ENCODE data around the gene TLR7. TPM values are rescaled to one million over a fixed set of nuclear protein-coding genes. Genes with fewer than 3 reads are reported as not detected.

TLR7 gene
- total and polyA plus RNA-seq, 2 experiments from 2014 or later, result not detected

- Histone ChIP-seq H2AFZ (no peak overlapping the region), H3K9me3 (ENCODE audit: low read depth) (no peaks in the 10 kb centered on the region), H3K79me2 (ENCODE audit: insufficient read depth) (no peaks in the 10 kb centered on the region), H3K4me2 (ENCODE audit: unreplicated experiment) (no peak overlapping the region), H3K36me3 (ENCODE audit: low read depth) (no peaks in the 10 kb centered on the region), H3K27me3 (replicated peaks; ENCODE audit: insufficient read depth) (no peaks in the 10 kb centered on the region), H3K27ac (no peak overlapping the region), H3K9ac (no peak overlapping the region), H4K20me1 (ENCODE audit: insufficient read depth) (no peaks in the 10 kb centered on the region), H3K9me2 (ENCODE audit: insufficient read depth) (no peaks in the 10 kb centered on the region), H3K4me3 (no peak overlapping the region), H3K4me1 (ENCODE audit: insufficient read depth) (no peaks in the 10 kb centered on the region), H3F3A (ENCODE audit: insufficient read depth) (no peaks in the 10 kb centered on the region)
- 9 to 28% methylated on average over 5 of the region's 5 CpGs for WGBS, 2 experiments (ENCODE audit: low coverage in 1 of 2, low lambda C conversion rate in 2 of 2, missing lambda C conversion rate in 2 of 2)
- in situ Hi-C loops (cut with MboI), result no loop called here
- DNase-seq, result no peak
- TF ChIP-seq EZH2phosphoT487 (IDR thresholded peaks at IDR 0.05; ENCODE audit: insufficient read depth, low read depth) (no peak), EZH2 (IDR thresholded peaks at IDR 0.05; ENCODE audit: insufficient read depth, poor library complexity, severe bottlenecking) (no peak)
Measured at GRCh38 chrX:12885508-12885907, 18.6 kb downstream of the TLR7 start.

DNA sequence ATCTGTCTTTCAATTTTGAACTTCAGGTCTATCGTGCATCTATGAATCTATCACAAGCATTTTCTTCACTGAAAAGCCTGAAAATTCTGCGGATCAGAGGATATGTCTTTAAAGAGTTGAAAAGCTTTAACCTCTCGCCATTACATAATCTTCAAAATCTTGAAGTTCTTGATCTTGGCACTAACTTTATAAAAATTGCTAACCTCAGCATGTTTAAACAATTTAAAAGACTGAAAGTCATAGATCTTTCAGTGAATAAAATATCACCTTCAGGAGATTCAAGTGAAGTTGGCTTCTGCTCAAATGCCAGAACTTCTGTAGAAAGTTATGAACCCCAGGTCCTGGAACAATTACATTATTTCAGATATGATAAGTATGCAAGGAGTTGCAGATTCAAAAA, 19.7 kb downstream of the TLR7 start:
- H3K9me3 ChIP-seq (ENCODE audit: low read depth), result no peaks in the 10 kb centered on the region
- no peaks in the 10 kb centered on the region for H3K9me2 ChIP-seq (ENCODE audit: insufficient read depth)
- no peak for DNase-seq
- H4K20me1 ChIP-seq (ENCODE audit: insufficient read depth), result no peaks in the 10 kb centered on the region
- WGBS, 2 experiments (ENCODE audit: low coverage in 1 of 2, low lambda C conversion rate in 2 of 2, missing lambda C conversion rate in 2 of 2), result 61% methylated on average over 3 of the region's 3 CpGs
- no peak overlapping the region for H3K4me3 ChIP-seq
- in situ Hi-C loops (cut with MboI), result no loop called here
- H3K4me2 ChIP-seq (ENCODE audit: unreplicated experiment), result no peak overlapping the region
- no peaks in the 10 kb centered on the region for H3K4me1 ChIP-seq (ENCODE audit: insufficient read depth)
- H3F3A ChIP-seq (ENCODE audit: insufficient read depth), result no peaks in the 10 kb centered on the region
- H3K27ac ChIP-seq, result no peak overlapping the region
- H3K79me2 ChIP-seq (ENCODE audit: insufficient read depth), result no peaks in the 10 kb centered on the region
- no peaks in the 10 kb centered on the region for H3K36me3 ChIP-seq (ENCODE audit: low read depth)
- no peak overlapping the region for H2AFZ ChIP-seq
- no peak for TF ChIP-seq EZH2phosphoT487 (IDR thresholded peaks at IDR 0.05; ENCODE audit: insufficient read depth, low read depth)
- H3K27me3 ChIP-seq (replicated peaks; ENCODE audit: insufficient read depth), result no peaks in the 10 kb centered on the region
- no peak overlapping the region for H3K9ac ChIP-seq

- Histone ChIP-seq H3K79me2 (ENCODE audit: insufficient read depth) (no peaks in the 10 kb centered on the region), H4K20me1 (ENCODE audit: insufficient read depth) (no peaks in the 10 kb centered on the region), H3K9ac (no peak overlapping the region), H3K27ac (no peak overlapping the region), H2AFZ (no peak overlapping the region), H3K27me3 (replicated peaks; ENCODE audit: insufficient read depth) (no peaks in the 10 kb centered on the region), H3K4me2 (ENCODE audit: unreplicated experiment) (no peak overlapping the region), H3K9me2 (ENCODE audit: insufficient read depth) (no peaks in the 10 kb centered on the region), H3F3A (ENCODE audit: insufficient read depth) (no peaks in the 10 kb centered on the region), H3K9me3 (ENCODE audit: low read depth) (no peaks in the 10 kb centered on the region), H3K36me3 (ENCODE audit: low read depth) (no peaks in the 10 kb centered on the region), H3K4me3 (no peak overlapping the region), H3K4me1 (ENCODE audit: insufficient read depth) (no peaks in the 10 kb centered on the region)
- no peak for DNase-seq
- in situ Hi-C loops (cut with MboI), result no loop called here
- 53 to 63% methylated on average over 2 of the region's 2 CpGs for WGBS, 2 experiments (ENCODE audit: low coverage in 1 of 2, low lambda C conversion rate in 2 of 2, missing lambda C conversion rate in 2 of 2)
- no peak for TF ChIP-seq EZH2 (IDR thresholded peaks at IDR 0.05; ENCODE audit: insufficient read depth, poor library complexity, severe bottlenecking)
- TF ChIP-seq EZH2phosphoT487 (IDR thresholded peaks at IDR 0.05; ENCODE audit: insufficient read depth, low read depth), result no peak
Measured at GRCh38 chrX:12887141-12887540, 20.3 kb downstream of the TLR7 start.

GRCh38 chrX:12887767-12888166, 20.9 kb downstream of the TLR7 start:
- Histone ChIP-seq H3F3A (ENCODE audit: insufficient read depth) (no peaks in the 10 kb centered on the region), H3K36me3 (ENCODE audit: low read depth) (no peaks in the 10 kb centered on the region), H3K27me3 (replicated peaks; ENCODE audit: insufficient read depth) (no peaks in the 10 kb centered on the region), H3K4me2 (ENCODE audit: unreplicated experiment) (no peak overlapping the region), H2AFZ (no peak overlapping the region), H3K9ac (no peak overlapping the region), H3K27ac (no peak overlapping the region), H3K9me3 (ENCODE audit: low read depth) (no peaks in the 10 kb centered on the region), H3K4me3 (no peak overlapping the region), H4K20me1 (ENCODE audit: insufficient read depth) (no peaks in the 10 kb centered on the region), H3K9me2 (ENCODE audit: insufficient read depth) (no peaks in the 10 kb centered on the region), H3K4me1 (ENCODE audit: insufficient read depth) (no peaks in the 10 kb centered on the region), H3K79me2 (ENCODE audit: insufficient read depth) (no peaks in the 10 kb centered on the region)
- TF ChIP-seq EZH2 (IDR thresholded peaks at IDR 0.05; ENCODE audit: insufficient read depth, poor library complexity, severe bottlenecking), result no peak
- no peak for TF ChIP-seq EZH2phosphoT487 (IDR thresholded peaks at IDR 0.05; ENCODE audit: insufficient read depth, low read depth)
- DNase-seq, result no peak
- in situ Hi-C loops (cut with MboI), result no loop called here
- 9 to 10% methylated on average over 3 of the region's 3 CpGs for WGBS, 2 experiments (ENCODE audit: low coverage in 1 of 2, low lambda C conversion rate in 2 of 2, missing lambda C conversion rate in 2 of 2)

- no peak overlapping the region for H3K4me2 ChIP-seq (ENCODE audit: unreplicated experiment)
- H3K9me3 ChIP-seq (ENCODE audit: low read depth), result no peaks in the 10 kb centered on the region
- no peak overlapping the region for H2AFZ ChIP-seq
- 14 to 18% methylated on average over 5 of the region's 5 CpGs for WGBS, 2 experiments (ENCODE audit: low coverage in 1 of 2, low lambda C conversion rate in 2 of 2, missing lambda C conversion rate in 2 of 2)
- H3K79me2 ChIP-seq (ENCODE audit: insufficient read depth), result no peaks in the 10 kb centered on the region
- H3F3A ChIP-seq (ENCODE audit: insufficient read depth), result no peaks in the 10 kb centered on the region
- H3K27ac ChIP-seq, result no peak overlapping the region
- TF ChIP-seq EZH2 (IDR thresholded peaks at IDR 0.05; ENCODE audit: insufficient read depth, poor library complexity, severe bottlenecking) (no peak), EZH2phosphoT487 (IDR thresholded peaks at IDR 0.05; ENCODE audit: insufficient read depth, low read depth) (no peak)
- H3K4me1 ChIP-seq (ENCODE audit: insufficient read depth), result no peaks in the 10 kb centered on the region
- no peak overlapping the region for H3K9ac ChIP-seq
- H3K27me3 ChIP-seq (replicated peaks; ENCODE audit: insufficient read depth), result no peaks in the 10 kb centered on the region
- no peak for DNase-seq
- no peaks in the 10 kb centered on the region for H4K20me1 ChIP-seq (ENCODE audit: insufficient read depth)
- no peaks in the 10 kb centered on the region for H3K36me3 ChIP-seq (ENCODE audit: low read depth)
- H3K4me3 ChIP-seq, result no peak overlapping the region
- in situ Hi-C loops (cut with MboI), result no loop called here
- no peaks in the 10 kb centered on the region for H3K9me2 ChIP-seq (ENCODE audit: insufficient read depth)
Measured at GRCh38 chrX:12890467-12890866, 23.6 kb downstream of the TLR7 start.
